Activated T-cell treated with anti-CD3 and anti-CD28 coated beads, Interleukin-2, amount 50 U/mL, for 4 hours (primary cell): ENCODE results near the gene USP48. TPM values are rescaled to one million over a fixed set of nuclear protein-coding genes. Genes with fewer than 3 reads are reported as not detected.

Source experiments
- ATAC-seq, 2 donors: fragments of 200-7000 bp; cut with Tn5 transposase; one replicate each; pipeline ENCODE4 v1.10.0; 2021
- DNase-seq: peaks from one replicate; pipeline ENCODE4 v3.0.0-alpha.2; 2020
- H3K27me3 Mint-ChIP-seq: one replicate; pipeline ENCODE4 v1.8.0; 2021; ENCODE audit warnings: low read depth, mixed read lengths
- H3K36me3 Mint-ChIP-seq: one replicate; pipeline ENCODE4 v1.8.0; 2022; ENCODE audit warnings: mixed read lengths; ENCODE audit not compliant: insufficient read depth
- H3K4me1 Mint-ChIP-seq: one replicate; pipeline ENCODE4 v1.8.0; 2021; ENCODE audit warnings: low read depth, mixed read lengths
- H3K4me3 Mint-ChIP-seq: one replicate; pipeline ENCODE4 v1.8.0; 2021; ENCODE audit warnings: mild to moderate bottlenecking, moderate library complexity, mixed read lengths
- H3K9me3 Mint-ChIP-seq: one replicate; pipeline ENCODE4 v1.8.0; 2021; ENCODE audit warnings: mixed read lengths
- total RNA-seq, 3 donors: library from RNA; stranded (reverse); gene quantifications; one replicate each; pipeline ENCODE4 v1.2.1, GENCODE V29; 2021

Gene USP48
- total RNA-seq, 3 donors from 2014 or later, result 49.0 to 52.2 (median 50.6) TPM

GRCh38 chr1:21651214-21652042 lies 131.5 kb downstream of the USP48 start:
- Mint-ChIP-seq H3K9me3 (no peaks in the 10 kb centered on the region), H3K36me3 (no peaks in the 10 kb centered on the region)
- ATAC-seq, result peak; percentile 85

GRCh38 chr1:21650400-21650799 lies 132.5 kb downstream of the USP48 start:
- Mint-ChIP-seq H3K36me3 (no peaks in the 10 kb centered on the region), H3K27me3 (peaks cover 28% of the 10 kb centered on the region), H3K4me3 (no peak overlapping the region), H3K9me3 (no peaks in the 10 kb centered on the region), H3K4me1 (peaks cover 13% of the 10 kb centered on the region)
- DNase-seq (no peak), ATAC-seq (no peak)

More at GRCh38 chr1:21651214-21652042, 131.5 kb downstream of the USP48 start:
- peaks cover 19% of the 10 kb centered on the region for H3K27me3 Mint-ChIP-seq
- H3K4me3 Mint-ChIP-seq, result peak overlapping the region; percentile 83
- H3K4me1 Mint-ChIP-seq, result peaks cover 13% of the 10 kb centered on the region
- peak; percentile 30 for DNase-seq

- Mint-ChIP-seq H3K9me3 (no peaks in the 10 kb centered on the region), H3K4me3 (no peak overlapping the region), H3K27me3 (peaks cover 30% of the 10 kb centered on the region), H3K36me3 (no peaks in the 10 kb centered on the region), H3K4me1 (peaks cover 13% of the 10 kb centered on the region)
- DNase-seq (no peak), ATAC-seq (no peak)
Observed at GRCh38 chr1:21649315-21649714, 133.6 kb downstream of the USP48 start.

- Mint-ChIP-seq H3K36me3 (no peaks in the 10 kb centered on the region), H3K9me3 (no peaks in the 10 kb centered on the region), H3K4me1 (peaks cover 13% of the 10 kb centered on the region), H3K27me3 (peaks cover 33% of the 10 kb centered on the region), H3K4me3 (no peak overlapping the region)
- no peak for ATAC-seq
- DNase-seq, result no peak
Observed at GRCh38 chr1:21648791-21649190, 134.2 kb downstream of the USP48 start.

- ATAC-seq (no peak), DNase-seq (no peak)
- H3K36me3 Mint-ChIP-seq, result no peaks in the 10 kb centered on the region
- peaks cover 37% of the 10 kb centered on the region for H3K27me3 Mint-ChIP-seq
- H3K9me3 Mint-ChIP-seq, result no peaks in the 10 kb centered on the region
- H3K4me1 Mint-ChIP-seq, result peaks cover 13% of the 10 kb centered on the region
- no peak overlapping the region for H3K4me3 Mint-ChIP-seq
Observed at GRCh38 chr1:21648352-21648730, 134.6 kb downstream of the USP48 start.

- no peaks in the 10 kb centered on the region for H3K36me3 Mint-ChIP-seq
- peaks cover 13% of the 10 kb centered on the region for H3K4me1 Mint-ChIP-seq
- peaks cover 41% of the 10 kb centered on the region for H3K27me3 Mint-ChIP-seq
- no peaks in the 10 kb centered on the region for H3K9me3 Mint-ChIP-seq
- DNase-seq, result no peak
- no peak for ATAC-seq
- H3K4me3 Mint-ChIP-seq, result no peak overlapping the region
Observed at GRCh38 chr1:21647431-21648351, 135.3 kb downstream of the USP48 start.

GRCh38 chr1:21645550-21645949 lies 137.4 kb downstream of the USP48 start:
- Mint-ChIP-seq H3K4me3 (no peak overlapping the region), H3K4me1 (no peaks in the 10 kb centered on the region), H3K27me3 (peaks cover 50% of the 10 kb centered on the region), H3K36me3 (no peaks in the 10 kb centered on the region), H3K9me3 (no peaks in the 10 kb centered on the region)
- ATAC-seq, result no peak
- DNase-seq, result no peak

GRCh38 chr1:21644906-21645305 lies 138.0 kb downstream of the USP48 start:
- H3K9me3 Mint-ChIP-seq, result no peaks in the 10 kb centered on the region

GRCh38 chr1:21644348-21644747 lies 138.6 kb downstream of the USP48 start:
- no peak overlapping the region for H3K4me3 Mint-ChIP-seq
- H3K36me3 Mint-ChIP-seq, result no peaks in the 10 kb centered on the region
- H3K27me3 Mint-ChIP-seq, result peaks cover 48% of the 10 kb centered on the region
- no peaks in the 10 kb centered on the region for H3K4me1 Mint-ChIP-seq
- DNase-seq (no peak), ATAC-seq (no peak)
- no peaks in the 10 kb centered on the region for H3K9me3 Mint-ChIP-seq

More at GRCh38 chr1:21644906-21645305, 138.0 kb downstream of the USP48 start:
- Mint-ChIP-seq H3K36me3 (no peaks in the 10 kb centered on the region), H3K4me1 (no peaks in the 10 kb centered on the region), H3K4me3 (no peak overlapping the region), H3K27me3 (peaks cover 50% of the 10 kb centered on the region)
- DNase-seq (no peak), ATAC-seq (no peak)

GRCh38 chr1:21643624-21644023 lies 139.3 kb downstream of the USP48 start:
- peaks cover 1% of the 10 kb centered on the region for H3K4me1 Mint-ChIP-seq
- no peak for ATAC-seq
- no peak for DNase-seq
- H3K9me3 Mint-ChIP-seq, result no peaks in the 10 kb centered on the region
- H3K4me3 Mint-ChIP-seq, result no peak overlapping the region
- H3K27me3 Mint-ChIP-seq, result peaks cover 47% of the 10 kb centered on the region
- no peaks in the 10 kb centered on the region for H3K36me3 Mint-ChIP-seq

GRCh38 chr1:21641967-21642739 lies 140.8 kb downstream of the USP48 start:
- peaks cover 42% of the 10 kb centered on the region for H3K27me3 Mint-ChIP-seq
- no peak overlapping the region for H3K4me3 Mint-ChIP-seq
- H3K9me3 Mint-ChIP-seq, result no peaks in the 10 kb centered on the region
- H3K36me3 Mint-ChIP-seq, result no peaks in the 10 kb centered on the region
- no peak for ATAC-seq
- H3K4me1 Mint-ChIP-seq, result peaks cover 4% of the 10 kb centered on the region
- no peak for DNase-seq

GRCh38 chr1:21641537-21641936 lies 141.4 kb downstream of the USP48 start:
- Mint-ChIP-seq H3K4me3 (no peak overlapping the region), H3K36me3 (no peaks in the 10 kb centered on the region), H3K9me3 (no peaks in the 10 kb centered on the region), H3K4me1 (peaks cover 4% of the 10 kb centered on the region), H3K27me3 (peaks cover 35% of the 10 kb centered on the region)
- DNase-seq (no peak), ATAC-seq (no peak)

- H3K9me3 Mint-ChIP-seq, result no peaks in the 10 kb centered on the region
- H3K4me1 Mint-ChIP-seq, result peaks cover 4% of the 10 kb centered on the region
- H3K27me3 Mint-ChIP-seq, result peaks cover 31% of the 10 kb centered on the region
- DNase-seq, result no peak
- no peak for ATAC-seq
- H3K36me3 Mint-ChIP-seq, result no peaks in the 10 kb centered on the region
- H3K4me3 Mint-ChIP-seq, result no peak overlapping the region
Observed at GRCh38 chr1:21641076-21641475, 141.9 kb downstream of the USP48 start.

- peaks cover 28% of the 10 kb centered on the region for H3K27me3 Mint-ChIP-seq
- no peaks in the 10 kb centered on the region for H3K36me3 Mint-ChIP-seq
- no peak overlapping the region for H3K4me3 Mint-ChIP-seq
- DNase-seq (no peak), ATAC-seq (no peak)
- peaks cover 4% of the 10 kb centered on the region for H3K4me1 Mint-ChIP-seq
- H3K9me3 Mint-ChIP-seq, result no peaks in the 10 kb centered on the region
Observed at GRCh38 chr1:21640653-21641052, 142.3 kb downstream of the USP48 start.
